Transverse colon (tissue), 4 donors: ENCODE results near the gene ITIH5. TPM values are rescaled to one million over a fixed set of nuclear protein-coding genes. Genes with fewer than 3 reads are reported as not detected.

Source experiments
- DNase-seq: peaks from one replicate; pipeline ENCODE4 v3.0.0-alpha.2; 2019
- H3K27ac ChIP-seq, 4 donors: fragments of 200-600 bp; sonication (generic); 2 replicates each; pipeline ENCODE4 v1.5.1; 2016 to 2018; ENCODE audit warnings: inconsistent platforms in 4 of 4
- H3K27me3 ChIP-seq: fragments of 200-600 bp; sonication (generic); 2 replicates; pipeline ENCODE4 v1.5.1; 2017; ENCODE audit warnings: inconsistent platforms
- H3K36me3 ChIP-seq, 4 donors: fragments of 200-600 bp; sonication (generic); 2 replicates each; pipeline ENCODE4 v1.5.1; 2017 to 2019; ENCODE audit warnings: inconsistent platforms in 4 of 4
- H3K4me1 ChIP-seq, 4 donors: fragments of 200-600 bp; sonication (generic); 2 replicates each; pipeline ENCODE4 v1.5.1; 2017 to 2020; ENCODE audit warnings: inconsistent platforms in 4 of 4
- H3K4me3 ChIP-seq, 4 donors: fragments of 200-600 bp; sonication (generic); 1 replicate in 1 of 4; 2 replicates in 3 of 4; pipeline versions ENCODE4 v1.5.1 to v1.6.1; 2017 to 2019; ENCODE audit warnings: inconsistent platforms in 4 of 4
- H3K9me3 ChIP-seq, 2 donors: fragments of 200-600 bp; sonication (generic); 2 replicates each; pipeline ENCODE4 v1.5.1; 2017 to 2019; ENCODE audit warnings: inconsistent platforms in 2 of 2
- CTCF ChIP-seq, 5 experiments: fragments of 200-600 bp in 3 of 5; fragments of 450-650 bp in 2 of 5; sonication (generic) in 3 of 5; IDR thresholded peaks; 1 replicate in 2 of 5; 2 replicates in 3 of 5; pipeline ENCODE4 v1.5.1; 2016 to 2017; ENCODE audit warnings: antibody characterized with exemption in 5 of 5, inconsistent platforms in 3 of 5, mild to moderate bottlenecking in 2 of 5, moderate library complexity in 1 of 5
- EP300 ChIP-seq: sonication (generic); formaldehyde crosslinking; IDR thresholded peaks from one replicate; pipeline ENCODE4 v1.6.1; 2017; ENCODE audit warnings: antibody characterized with exemption, low read depth
- POLR2A ChIP-seq: fragments of 450-650 bp; IDR thresholded peaks from one replicate; pipeline ENCODE4 v1.6.1; 2016; ENCODE audit warnings: antibody characterized with exemption, mild to moderate bottlenecking, moderate library complexity
- POLR2AphosphoS5 ChIP-seq, 3 donors: sonication (generic); formaldehyde crosslinking; IDR thresholded peaks; one replicate each; pipeline ENCODE4 v1.6.1; 2016; ENCODE audit warnings: antibody characterized with exemption in 3 of 3
- WGBS, 2 donors: methylation state at CpG; one replicate each; pipeline ENCODE4 v1.1.5; 2018; ENCODE audit warnings: low coverage in 1 of 2; 5-methylcytosine and 5-hydroxymethylcytosine counted together
- in situ Hi-C, 4 donors: fragments of 200-750 bp; cut with MboI; loops; one replicate each; pipeline versions ENCODE4 v1.15.0 to v1.15.1; 2017; ENCODE audit warnings: low sequenced_read_pairs in 3 of 4, low pct_ligation_motif_present in 1 of 4, low pct_unique_long_range_greater_than_20kb in 1 of 4
- intact Hi-C: fragments of 100-400 bp; cut with DNase I; formaldehyde crosslinking; loops from one replicate; pipeline ENCODE4 v1.15.1; 2023; ENCODE audit warnings: low total_unique reads
- total RNA-seq, 4 donors: library from RNA; depleted of rRNA; stranded (reverse); fragments of >200 nt; gene quantifications; one replicate each; pipeline ENCODE4 v1.1.0, GENCODE V29; 2016

The ITIH5 gene
- total RNA-seq, 4 donors from 2014 or later, result 13.2 to 169 (median 17.0) TPM

GRCh38 chr10:7593063-7593462 lies 73.7 kb downstream of the ITIH5 start:
- H3K27ac ChIP-seq, result peak overlapping the region; percentile 56 to 87 (median 78)
- DNase-seq, result peak; percentile 34
- H3K4me1 ChIP-seq, result no peaks in the 10 kb centered on the region
- H3K36me3 ChIP-seq, result no peaks in the 10 kb centered on the region
- H3K27me3 ChIP-seq, result no peaks in the 10 kb centered on the region
- no peak overlapping the region for H3K4me3 ChIP-seq
- H3K9me3 ChIP-seq, result no peaks in the 10 kb centered on the region
- intact Hi-C loops (no loop called here), in situ Hi-C loops (no loop called here)
- peak in 2 of 3 donors; percentile 32 to 46 for TF ChIP-seq POLR2AphosphoS5 (IDR thresholded peaks at IDR 0.05)
- no peak for TF ChIP-seq POLR2A
- TF ChIP-seq EP300, result peak; percentile 6
- no peak for TF ChIP-seq CTCF (IDR thresholded peaks at IDR 0.05)
- WGBS, 2 donors, result 52% methylated on average over 4 of the region's 4 CpGs; no CpG with 5 or more reads in 1 of the 2 donors

- intact Hi-C loops (no loop called here), in situ Hi-C loops (no loop called here)
- TF ChIP-seq EP300 (no peak), POLR2AphosphoS5 (IDR thresholded peaks at IDR 0.05) (no peak), POLR2A (no peak), CTCF (IDR thresholded peaks at IDR 0.05) (no peak)
- no peaks in the 10 kb centered on the region for H3K4me1 ChIP-seq
- no peaks in the 10 kb centered on the region for H3K9me3 ChIP-seq
- H3K27me3 ChIP-seq, result no peaks in the 10 kb centered on the region
- no peak for DNase-seq
- no peak overlapping the region for H3K4me3 ChIP-seq
- 79% methylated on average over 5 of the region's 5 CpGs; no CpG with 5 or more reads in 1 of the 2 donors for WGBS, 2 donors
- H3K27ac ChIP-seq, result peak overlapping the region; percentile 56 to 87 (median 78)
- no peaks in the 10 kb centered on the region for H3K36me3 ChIP-seq
Measured at GRCh38 chr10:7592627-7593026, 74.1 kb downstream of the ITIH5 start.

- 84 to 89% methylated on average over 9 of the region's 9 CpGs for WGBS, 2 donors
- no peaks in the 10 kb centered on the region for H3K27me3 ChIP-seq
- H3K36me3 ChIP-seq, result no peaks in the 10 kb centered on the region
- intact Hi-C loops, result no loop called here
- no peak overlapping the region for H3K27ac ChIP-seq
- H3K4me3 ChIP-seq, result no peak overlapping the region
- H3K4me1 ChIP-seq, result no peaks in the 10 kb centered on the region
- H3K9me3 ChIP-seq, result no peaks in the 10 kb centered on the region
- DNase-seq, result no peak
- in situ Hi-C loops, result no loop called here
- TF ChIP-seq CTCF (IDR thresholded peaks at IDR 0.05) (no peak), EP300 (no peak), POLR2A (no peak), POLR2AphosphoS5 (IDR thresholded peaks at IDR 0.05) (no peak)
Measured at GRCh38 chr10:7590271-7590670, 76.5 kb downstream of the ITIH5 start.

- intact Hi-C loops, result no loop called here
- Histone ChIP-seq H3K27ac (no peak overlapping the region), H3K27me3 (no peaks in the 10 kb centered on the region), H3K36me3 (no peaks in the 10 kb centered on the region), H3K9me3 (no peaks in the 10 kb centered on the region), H3K4me1 (no peaks in the 10 kb centered on the region), H3K4me3 (no peak overlapping the region)
- in situ Hi-C loops, result no loop called here
- WGBS, 2 donors, result 85 to 100% methylated on average over 2 to 10 of the region's 10 CpGs
- DNase-seq, result no peak
- TF ChIP-seq POLR2AphosphoS5 (IDR thresholded peaks at IDR 0.05) (no peak), POLR2A (no peak), CTCF (IDR thresholded peaks at IDR 0.05) (no peak), EP300 (no peak)
Measured at GRCh38 chr10:7589748-7590147, 77.0 kb downstream of the ITIH5 start.
